Natural killer cell (primary cell): ENCODE measurements around the gene COA5. TPM values are rescaled to one million over a fixed set of nuclear protein-coding genes. Genes with fewer than 3 reads are reported as not detected.

Experiments used
- ATAC-seq, 3 donors: fragments of 150-1000 bp in 2 of 3; fragments of 200-7000 bp in 1 of 3; cut with Tn5 transposase; 1 replicate in 1 of 3; 2 replicates in 2 of 3; pipeline ENCODE4 v1.10.0; 2021; ENCODE audit warnings: mild to moderate bottlenecking in 2 of 3, moderate library complexity in 2 of 3
- DNase-seq, 2 donors: peaks; one replicate each; pipeline versions ENCODE4 v3.0.0 to v3.0.0-alpha.2; 2013 to 2021; ENCODE audit warnings: mixed read lengths in 1 of 2
- H3K27ac ChIP-seq: one replicate; pipeline ENCODE4 v1.5.1; 2013; ENCODE audit warnings: mild to moderate bottlenecking, low read length
- H3K27me3 ChIP-seq: one replicate; pipeline ENCODE4 v1.6.1; 2013; ENCODE audit warnings: low read length; ENCODE audit not compliant: control insufficient read depth, insufficient read depth
- H3K36me3 ChIP-seq: one replicate; pipeline ENCODE4 v1.6.1; 2013; ENCODE audit warnings: low read length; ENCODE audit not compliant: control insufficient read depth, insufficient read depth
- H3K4me1 ChIP-seq: one replicate; pipeline ENCODE4 v1.6.1; 2013; ENCODE audit warnings: low read length; ENCODE audit not compliant: control insufficient read depth, insufficient read depth
- H3K4me3 ChIP-seq: one replicate; pipeline ENCODE4 v1.5.1; 2013; ENCODE audit warnings: low read length
- H3K9me3 ChIP-seq: one replicate; pipeline ENCODE4 v1.6.1; 2013; ENCODE audit warnings: low read length; ENCODE audit not compliant: control insufficient read depth, insufficient read depth
- H3K27ac Mint-ChIP-seq, 2 donors: one replicate each; pipeline ENCODE4 v1.8.0; 2022; ENCODE audit warnings: mild to moderate bottlenecking in 2 of 2, mixed read lengths in 2 of 2, moderate library complexity in 1 of 2
- H3K27me3 Mint-ChIP-seq, 2 donors: one replicate each; pipeline ENCODE4 v1.8.0; 2022; ENCODE audit warnings: low read depth in 2 of 2, mixed read lengths in 2 of 2
- H3K36me3 Mint-ChIP-seq: one replicate; pipeline ENCODE4 v1.8.0; 2022; ENCODE audit warnings: mixed read lengths
- H3K4me1 Mint-ChIP-seq, 2 donors: one replicate each; pipeline ENCODE4 v1.8.0; 2022; ENCODE audit warnings: mixed read lengths in 2 of 2
- H3K4me3 Mint-ChIP-seq: one replicate; pipeline ENCODE4 v1.8.0; 2022; ENCODE audit warnings: mild to moderate bottlenecking, moderate library complexity, mixed read lengths
- H3K9me3 Mint-ChIP-seq, 2 donors: one replicate each; pipeline ENCODE4 v1.8.0; 2022; ENCODE audit warnings: mixed read lengths in 2 of 2
- CTCF ChIP-seq: fragments of 200-600 bp; IDR thresholded peaks from one replicate; pipeline ENCODE4 v1.8.0; 2022; ENCODE audit warnings: antibody characterized with exemption
- WGBS: methylation state at CpG from one replicate; pipeline ENCODE4 v1.1.7; 2013; ENCODE audit warnings: missing lambda C conversion rate; ENCODE audit not compliant: insufficient coverage; 5-methylcytosine and 5-hydroxymethylcytosine counted together
- intact Hi-C: fragments of 100-400 bp; cut with micrococcal nuclease; formaldehyde crosslinking; loops from one replicate; pipeline ENCODE4 v1.14.2; 2022
- total RNA-seq, 4 donors: library from RNA; stranded (reverse); fragments of 120-200 nt in 1 of 4; gene quantifications; one replicate each; pipeline versions ENCODE4 v1.2.3 to v1.2.4, GENCODE V29; 2013 to 2022

The COA5 gene
- total RNA-seq, 3 donors from 2014 or later (not counting 1 experiment from before 2014, with no cell fraction given), result 27.4 to 39.6 (median 36.1) TPM

DNA sequence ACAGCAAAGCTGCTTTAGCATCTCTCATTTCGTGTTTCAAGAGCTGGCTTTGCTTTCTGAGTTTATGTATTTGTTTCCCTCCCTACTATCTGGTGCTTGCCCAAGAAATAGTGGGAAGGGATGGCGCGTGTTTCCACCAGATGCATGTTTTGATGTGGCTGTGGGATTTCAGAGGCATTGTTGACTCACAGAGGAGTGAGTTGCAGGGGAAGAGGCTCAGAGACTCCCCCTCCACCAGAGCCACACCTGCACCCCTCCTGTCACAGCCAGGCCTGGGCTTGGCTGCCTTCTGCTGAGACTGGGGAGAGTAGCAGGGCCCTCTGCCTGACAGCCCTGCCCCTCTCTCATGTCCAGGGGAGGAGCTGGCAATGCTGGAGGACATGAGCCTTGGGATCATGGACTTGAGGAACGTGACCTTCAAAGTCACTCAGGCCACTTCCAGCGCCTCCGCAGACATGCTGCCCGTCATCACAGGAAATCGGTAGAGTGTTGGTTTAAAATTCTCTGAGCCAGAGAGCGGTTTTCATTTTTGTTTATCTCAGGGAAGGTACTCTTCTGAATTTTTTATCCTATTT lies 42.9 kb downstream of the COA5 start:
- DNase-seq, result no peak
- peaks cover 88% of the 10 kb centered on the region for H3K36me3 ChIP-seq
- H3K4me1 ChIP-seq, result peaks cover 3% of the 10 kb centered on the region
- Mint-ChIP-seq H3K36me3 (peaks cover 13% of the 10 kb centered on the region), H3K27me3 (no peaks in the 10 kb centered on the region), H3K9me3 (no peaks in the 10 kb centered on the region), H3K4me1 (peaks cover 8 to 27% of the 10 kb centered on the region in 2 donors), H3K27ac (no peak overlapping the region), H3K4me3 (no peak overlapping the region)
- no peaks in the 10 kb centered on the region for H3K9me3 ChIP-seq
- H3K27me3 ChIP-seq, result no peaks in the 10 kb centered on the region
- intact Hi-C loops, result no loop called here
- H3K27ac ChIP-seq, result no peak overlapping the region
- no peak for ATAC-seq
- no peak overlapping the region for H3K4me3 ChIP-seq
- 97% methylated on average over 7 of the region's 9 CpGs for WGBS
- no peak for TF ChIP-seq CTCF

GRCh38 chr2:98564541-98565132 lies 43.7 kb downstream of the COA5 start:
- no peak for ATAC-seq
- H3K9me3 Mint-ChIP-seq, result no peaks in the 10 kb centered on the region
- TF ChIP-seq CTCF, result no peak
- Histone ChIP-seq H3K4me3 (no peak overlapping the region), H3K36me3 (peaks cover 85% of the 10 kb centered on the region), H3K4me1 (peaks cover 10% of the 10 kb centered on the region), H3K27ac (no peak overlapping the region), H3K27me3 (no peaks in the 10 kb centered on the region), H3K9me3 (no peaks in the 10 kb centered on the region)
- no peak for DNase-seq
- H3K4me3 Mint-ChIP-seq, result no peak overlapping the region
- H3K27me3 Mint-ChIP-seq, result no peaks in the 10 kb centered on the region
- intact Hi-C loops, result no loop called here
- H3K36me3 Mint-ChIP-seq, result peaks cover 13% of the 10 kb centered on the region
- 91% methylated on average over 16 of the region's 17 CpGs for WGBS
- H3K4me1 Mint-ChIP-seq, result peaks cover 15 to 27% of the 10 kb centered on the region in 2 donors
- no peak overlapping the region for H3K27ac Mint-ChIP-seq

DNA sequence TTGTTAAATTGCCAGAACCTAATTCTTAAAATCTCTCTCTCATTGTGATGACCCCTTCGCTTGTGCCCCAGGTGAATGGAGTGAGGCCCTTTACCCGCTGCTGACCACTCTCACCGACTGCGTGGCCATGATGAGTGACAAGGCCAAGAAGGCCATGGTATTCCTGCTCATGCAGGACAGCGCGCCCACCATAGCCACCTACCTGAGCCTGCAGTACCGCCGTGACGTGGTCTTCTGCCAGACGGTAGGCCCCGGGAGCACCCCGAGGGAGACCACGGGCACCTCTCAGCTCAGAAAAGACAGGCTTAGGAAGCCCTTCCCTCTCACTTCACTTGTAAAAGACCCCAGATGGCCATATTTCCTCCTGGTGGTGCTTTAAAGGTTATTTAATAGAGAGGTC lies 44.9 kb downstream of the COA5 start:
- no peak for TF ChIP-seq CTCF
- DNase-seq (no peak), ATAC-seq (no peak)
- Histone ChIP-seq H3K27me3 (no peaks in the 10 kb centered on the region), H3K4me1 (peaks cover 20% of the 10 kb centered on the region), H3K27ac (no peak overlapping the region), H3K4me3 (no peak overlapping the region), H3K36me3 (peaks cover 85% of the 10 kb centered on the region), H3K9me3 (no peaks in the 10 kb centered on the region)
- 98% methylated on average over 13 of the region's 13 CpGs for WGBS
- Mint-ChIP-seq H3K36me3 (peaks cover 13% of the 10 kb centered on the region), H3K4me1 (peaks cover 28 to 36% of the 10 kb centered on the region in 2 donors), H3K4me3 (no peak overlapping the region), H3K27ac (peak overlapping the region in 1 of 2 donors; percentile 4), H3K27me3 (no peaks in the 10 kb centered on the region), H3K9me3 (no peaks in the 10 kb centered on the region)
- intact Hi-C loops, result no loop called here
